NT2/D1 (cell line): Measurements from ENCODE around the gene APOA5.

Experiments used
- SUZ12 ChIP-seq: IDR thresholded peaks from 2 replicates; pipeline ENCODE4 v1.6.1; 2011; ENCODE audit not compliant: insufficient read length, insufficient read depth; ENCODE audit errors: extremely low read depth
- YY1 ChIP-seq: IDR thresholded peaks from 2 replicates; pipeline ENCODE4 v1.6.1; 2011; ENCODE audit not compliant: insufficient read length, insufficient read depth
- ZNF274 ChIP-seq: IDR thresholded peaks from 2 replicates; pipeline ENCODE4 v1.6.1; 2011; ENCODE audit warnings: mild to moderate bottlenecking, low read depth, low read length

DNA sequence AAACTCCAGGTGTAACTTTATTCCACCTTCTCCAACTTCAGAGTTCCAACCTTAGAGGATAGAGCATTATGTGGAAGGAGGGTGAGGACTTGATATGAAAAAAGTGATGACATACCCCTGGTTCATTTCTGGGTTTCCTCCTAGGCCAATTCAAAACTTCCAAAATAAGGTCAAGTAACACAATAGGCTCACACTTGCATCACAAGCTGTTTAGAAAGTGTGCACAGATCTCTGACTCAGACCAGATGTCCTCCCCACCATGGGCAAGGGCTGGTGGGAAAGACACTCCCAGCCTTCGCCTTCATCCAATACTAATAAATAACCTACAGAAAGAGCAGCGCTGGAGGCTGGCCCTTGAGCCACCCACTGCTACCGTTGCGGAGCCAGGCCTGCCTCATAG is 13.1 kb downstream of the APOA5 start:
- TF ChIP-seq ZNF274: no peak
- no peak for TF ChIP-seq YY1
- TF ChIP-seq SUZ12: no peak
